ENCODE data around the gene DHX15. TPM values are rescaled to one million over a fixed set of nuclear protein-coding genes. Genes with fewer than 3 reads are reported as not detected.
A peak's percentile ranks its signal among the peaks of the same experiment; 100 is the strongest.

Gene DHX15
- total and polyA plus RNA-seq, 2 of the 8 experiments (the other 6 are each of a cell fraction or from before 2014, with no cell fraction given) = 126 to 286 TPM

- peaks cover 0 to 75% (median 25%) of the 10 kb centered on the region in 4 experiments; a peak in 7 of 8 replicates for H3K36me3 ChIP-seq (ENCODE audit: control insufficient read depth in 2 of 4, insufficient read depth in 4 of 4, low read length in 3 of 4)
- no peak overlapping the region for H3K14ac ChIP-seq (ENCODE audit: insufficient read length)
- no peak overlapping the region for H2AFZ ChIP-seq (ENCODE audit: low read length)
- FAIRE-seq (peak; percentile 39), DNase-seq (ENCODE audit: low read depth in 1 of 2, low spot score in 2 of 2) (no peak)
- H3K4me3 ChIP-seq (ENCODE audit: extremely low read depth in 1 of 4, insufficient read depth in 2 of 4, low read depth in 3 of 4, low read length in 4 of 4) = no peak overlapping the region
- H2BK120ac ChIP-seq (replicated peaks; ENCODE audit: low read depth, low read length) = no peak overlapping the region
- no peak overlapping the region for H3K18ac ChIP-seq (ENCODE audit: extremely low read depth, low read length)
- no peak overlapping the region for H3K56ac ChIP-seq (replicated peaks; ENCODE audit: insufficient read length, low read depth, low read length)
- no peak overlapping the region for H2BK20ac ChIP-seq (ENCODE audit: low read length)
- no peak overlapping the region for H3K23ac ChIP-seq (ENCODE audit: insufficient read length)
- H4K91ac ChIP-seq (replicated peaks; ENCODE audit: insufficient read length, low read length) = no peak overlapping the region
- H4K5ac ChIP-seq (ENCODE audit: insufficient read length, low read depth, low read length) = peak overlapping the region; percentile 78
- no peak overlapping the region for H2AK5ac ChIP-seq (ENCODE audit: low read depth, low read length)
- H4K8ac ChIP-seq (ENCODE audit: extremely low read depth, insufficient read depth, low read length) = no peak overlapping the region
- no peaks in the 10 kb centered on the region for H3K9me3 ChIP-seq (ENCODE audit: insufficient read depth in 2 of 2, low read depth in 1 of 2, low read length in 1 of 2)
- ChIA-PET POLR2A (ENCODE audit: partially characterized antibody) (interaction anchor here (0.9 to 1.8 kb wide), 4 partner anchors 10 to 31 kb away, joined by 3 to 4 read pairs (median 3); no protein-coding TSS in a partner anchor), CTCF (ENCODE audit: partially characterized antibody) (interaction anchor here (0.7 to 3.4 kb wide), 12 partner anchors 9 to 179 kb away, joined by 3 to 23 read pairs (median 4); no protein-coding TSS in a partner anchor)
- peaks cover 13 to 95% of the 10 kb centered on the region in 2 experiments; a peak in 3 of 4 replicates for H3K79me2 ChIP-seq (ENCODE audit: control insufficient read depth in 1 of 2, insufficient read depth in 2 of 2, low read length in 2 of 2)
- no peak overlapping the region; a peak in 1 of 4 replicates for H3K4me2 ChIP-seq (ENCODE audit: insufficient read depth in 1 of 2, low read depth in 2 of 2, low read length in 2 of 2)
- no peak overlapping the region for H3K27ac ChIP-seq (ENCODE audit: low read depth, low read length)
- H3K4me1 ChIP-seq (replicated peaks in 1 of 4; ENCODE audit: control insufficient read depth in 3 of 4, insufficient read depth in 4 of 4, low read length in 3 of 4) = peaks cover 3 to 14% (median 6%) of the 10 kb centered on the region in 4 experiments; a peak in 5 of 7 replicates
- H3K9ac ChIP-seq (replicated peaks in 1 of 4; ENCODE audit: extremely low read depth in 1 of 4, low read depth in 3 of 4, low read length in 3 of 4) = no peak overlapping the region
- no peaks in the 10 kb centered on the region for H3K23me2 ChIP-seq (ENCODE audit: low read depth, low read length)
- H3K79me1 ChIP-seq (ENCODE audit: low read depth, low read length) = no peaks in the 10 kb centered on the region
- H2BK15ac ChIP-seq (ENCODE audit: low read length) = no peak overlapping the region
- no peak overlapping the region for H2BK12ac ChIP-seq (ENCODE audit: low read depth, low read length)
- H3K4ac ChIP-seq (replicated peaks; ENCODE audit: insufficient read length, low read depth, low read length) = no peak overlapping the region
- no peaks in the 10 kb centered on the region for H3K27me3 ChIP-seq (replicated peaks in 1 of 4; ENCODE audit: control insufficient read depth in 3 of 4, extremely low read depth in 1 of 4, insufficient read depth in 3 of 4, low read length in 3 of 4)
- no peak overlapping the region for H2BK5ac ChIP-seq (ENCODE audit: low read depth, low read length)
- peaks cover 13% of the 10 kb centered on the region in 2 experiments for H4K20me1 ChIP-seq (replicated peaks in 1 of 2; ENCODE audit: control insufficient read depth in 1 of 2, insufficient read depth in 2 of 2, low read length in 2 of 2)
- 92% methylated on average over 2 of the region's 2 CpGs; no CpG with 5 or more reads in 1 of the 2 experiments for WGBS, 2 experiments (ENCODE audit: extremely low coverage in 1 of 2, insufficient coverage in 1 of 2, insufficient read length in 1 of 2, insufficient replicate concordance in 2 of 2, low coverage in 1 of 2, low lambda C conversion rate in 2 of 2, missing lambda C conversion rate in 1 of 2)
- no peak for TF ChIP-seq RBBP5 (IDR thresholded peaks at IDR 0.05; ENCODE audit: borderline replicate concordance, low read depth, low read length)
- no peak for TF ChIP-seq TEAD4 (IDR thresholded peaks at IDR 0.05; ENCODE audit: low read depth, low read length)
- TF ChIP-seq CTBP2 (IDR thresholded peaks at IDR 0.05; ENCODE audit: borderline replicate concordance, insufficient read depth, insufficient read length, low read length) = no peak
- TF ChIP-seq SP4 (IDR thresholded peaks at IDR 0.05; ENCODE audit: low read length) = no peak
- TF ChIP-seq KDM1A (IDR thresholded peaks at IDR 0.05; ENCODE audit: borderline replicate concordance, low read length) = no peak
- TF ChIP-seq HDAC6 (IDR thresholded peaks at IDR 0.05; ENCODE audit: low read depth, low read length) = no peak
- TF ChIP-seq RAD21 (IDR thresholded peaks at IDR 0.05 in 1 of 2, conservative IDR thresholded peaks at IDR 0.05 in 1 of 2; ENCODE audit: low read depth in 2 of 2, low read length in 2 of 2) = no peak
- no peak for TF ChIP-seq FOSL1 (IDR thresholded peaks at IDR 0.05; ENCODE audit: insufficient read depth, low read depth, low read length)
- TF ChIP-seq MAFK (IDR thresholded peaks at IDR 0.05; ENCODE audit: low read depth, low read length) = no peak
- no peak for TF ChIP-seq GABPA (IDR thresholded peaks at IDR 0.05; ENCODE audit: borderline replicate concordance, insufficient read depth, low read length)
- no peak for TF ChIP-seq SIX5 (IDR thresholded peaks at IDR 0.05; ENCODE audit: low read depth, low read length)
Measured at GRCh38 chr4:24551492-24552289, 32.7 kb downstream of the DHX15 start.
